IPS-18c (cell line): ENCODE results near the gene HM13.
"Not testable (repeated sequence)": the region's sequence is repeated elsewhere in the genome, so short reads cannot be mapped to it uniquely, and the experiment has no call there.

Experiments used
- H3K4me3 ChIP-seq: 2 replicates; pipeline ENCODE4 v1.7.0; 2013; ENCODE audit warnings: low read depth, mild to moderate bottlenecking, low read length, moderate library complexity; ENCODE audit not compliant: insufficient read depth
- H3K9me3 ChIP-seq: one replicate; pipeline ENCODE4 v1.6.1; 2013; ENCODE audit warnings: mild to moderate bottlenecking, low read length, moderate library complexity; ENCODE audit not compliant: control insufficient read depth, insufficient read depth

Gene HM13

DNA sequence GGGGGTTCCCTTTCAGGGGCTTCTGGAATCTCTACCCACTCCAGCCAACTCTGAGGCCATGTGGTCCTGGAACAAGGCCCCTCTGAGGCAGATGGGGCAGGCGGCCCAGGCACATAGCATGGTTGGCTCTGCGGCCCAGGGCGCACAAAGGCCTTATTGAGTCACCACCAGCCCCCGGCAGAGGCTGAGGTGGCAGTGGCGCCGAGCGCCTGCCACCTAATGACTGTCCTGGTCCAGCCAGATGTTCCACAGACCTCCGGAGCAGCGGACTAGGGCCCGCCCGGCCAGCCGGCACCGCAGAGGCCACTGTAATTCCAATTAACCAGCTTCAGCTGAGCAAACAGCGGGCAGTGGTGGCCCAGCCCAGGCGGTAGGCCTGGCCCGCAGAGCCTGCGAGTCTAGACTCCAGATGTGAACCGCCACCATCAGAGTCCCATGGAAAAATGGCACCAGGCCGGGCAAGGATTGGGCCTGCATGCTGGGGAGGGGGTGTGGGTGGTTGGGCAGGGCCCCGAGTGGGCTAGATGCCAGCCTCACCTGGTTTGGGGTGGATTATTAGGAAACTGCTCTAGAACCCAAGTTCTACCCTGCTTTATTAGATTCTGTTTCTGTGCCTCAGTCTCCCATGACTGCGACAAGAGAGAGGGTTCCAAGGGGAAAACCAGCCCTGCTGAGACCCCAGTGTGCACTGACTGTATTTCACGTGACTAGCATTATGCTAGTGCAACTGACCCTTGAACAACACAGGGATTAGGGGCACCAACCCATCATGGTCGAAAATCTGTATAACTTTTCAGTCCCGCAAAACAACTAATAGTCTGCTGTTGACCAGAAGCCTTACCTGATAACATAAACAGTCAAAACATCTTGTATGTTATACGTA is 56.7 kb downstream of the HM13 start:
- Histone ChIP-seq H3K9me3 (no peaks in the 10 kb centered on the region), H3K4me3 (no peak overlapping the region)

- Histone ChIP-seq H3K4me3 (peak overlapping the region; percentile 42), H3K9me3 (no peaks in the 10 kb centered on the region)
These were observed 57.9 kb downstream of the HM13 start for GRCh38 chr20:31572042-31572700.

DNA sequence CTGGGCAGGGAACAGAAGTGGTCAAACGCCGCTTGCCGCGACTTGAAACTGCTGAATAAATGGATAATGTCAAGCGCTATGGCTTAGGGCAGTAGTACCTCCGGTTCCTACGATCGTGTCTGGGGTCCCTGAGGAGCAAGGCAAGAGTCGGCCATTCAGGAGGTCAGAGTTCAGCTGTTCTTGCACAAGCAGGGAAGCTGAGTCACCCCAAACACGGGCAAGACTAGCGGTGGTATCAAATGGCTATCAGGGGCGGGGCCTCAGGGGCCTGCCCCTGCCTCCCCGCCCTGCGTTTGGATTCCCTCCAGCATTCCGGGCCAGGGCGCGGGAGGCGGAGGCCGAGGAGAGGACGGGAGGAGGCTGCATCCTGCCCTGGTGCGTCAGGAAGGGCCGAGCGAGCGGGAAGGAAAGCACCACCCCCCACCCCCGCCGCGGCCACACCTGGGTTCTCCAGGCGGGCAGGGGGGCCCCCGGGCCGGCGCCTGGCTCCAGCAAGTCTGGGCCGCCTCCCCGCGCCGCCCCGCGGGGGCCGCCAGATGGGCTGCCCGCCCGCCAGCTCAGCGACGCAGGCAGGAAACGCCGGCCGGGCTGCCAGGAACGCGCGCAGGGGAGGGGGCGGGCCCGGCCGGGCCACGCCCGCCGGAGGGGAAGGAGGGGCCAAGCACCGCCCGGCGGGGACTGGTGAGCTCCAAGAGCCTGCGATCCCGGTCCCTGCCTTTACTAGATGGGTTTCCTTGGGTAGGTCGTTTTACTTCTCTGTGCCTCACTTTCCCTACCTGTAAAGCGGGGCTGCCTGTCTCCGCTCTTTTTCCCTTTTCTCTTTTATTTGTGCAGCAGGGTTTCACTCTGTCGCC is 58.7 kb downstream of the HM13 start:
- H3K4me3 ChIP-seq = peak overlapping the region; percentile 42
- H3K9me3 ChIP-seq = no peaks in the 10 kb centered on the region

DNA sequence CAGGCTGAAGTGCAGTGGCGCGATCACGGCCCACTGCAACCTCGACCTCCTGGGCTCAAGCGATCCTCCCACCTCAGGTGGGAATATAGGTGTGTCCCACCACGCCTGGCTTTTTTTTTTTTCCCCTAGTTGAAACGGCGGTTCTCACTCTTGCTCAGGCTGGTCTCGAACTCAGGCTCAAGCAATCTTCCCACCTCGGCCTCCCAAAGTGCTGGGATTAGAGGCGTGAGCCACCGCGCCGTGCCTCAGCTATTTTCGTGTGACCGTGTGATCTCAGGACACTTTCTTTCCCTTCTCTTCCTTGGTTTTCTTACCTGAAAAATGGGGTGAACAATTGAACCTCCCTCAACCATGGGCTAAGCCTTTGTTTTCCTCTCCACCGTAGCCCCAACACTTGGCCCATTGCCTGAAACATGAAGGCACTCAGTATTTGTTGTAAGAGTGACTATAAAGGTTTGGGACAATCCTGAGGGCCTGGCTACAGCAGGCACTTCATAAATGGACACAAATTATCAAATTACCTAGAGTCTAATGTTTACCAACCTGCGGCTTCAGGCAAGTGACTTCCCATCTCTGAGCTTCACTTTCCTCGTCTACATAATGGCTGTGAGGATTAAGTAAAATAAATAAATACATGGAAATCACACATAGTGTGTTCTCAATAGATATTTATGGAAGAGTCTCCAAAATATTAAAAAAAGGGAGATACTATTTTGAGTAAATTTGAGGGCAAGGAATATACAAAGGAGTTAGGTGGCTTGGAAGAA is 59.5 kb downstream of the HM13 start:
- H3K4me3 ChIP-seq = peak overlapping the region; percentile 42; the same call in 1 of the 2 replicates
- no peaks in the 10 kb centered on the region for H3K9me3 ChIP-seq

DNA sequence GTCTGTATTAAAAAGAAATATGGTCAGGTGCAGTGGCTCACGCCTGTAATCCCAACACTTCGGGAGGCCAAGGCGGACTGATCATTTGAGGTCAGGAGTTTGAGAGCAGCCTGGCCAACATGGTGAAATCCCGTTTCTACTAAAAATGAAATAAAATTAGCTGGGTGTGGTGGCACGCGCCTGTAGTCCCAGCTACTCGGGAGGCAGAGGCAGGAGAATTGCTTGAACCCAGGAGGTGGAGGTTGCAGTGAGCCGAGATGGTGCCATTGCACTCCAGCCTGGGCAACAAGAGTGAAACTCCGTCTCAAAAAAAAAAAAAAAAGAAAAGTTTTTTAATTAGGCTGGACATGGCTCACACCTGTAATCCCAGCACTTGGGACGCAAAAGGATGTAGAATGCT is 60.7 kb downstream of the HM13 start:
- not testable (repeated sequence) for H3K9me3 ChIP-seq, H3K4me3 ChIP-seq

GRCh38 chr20:31576751-31577150 is 62.5 kb downstream of the HM13 start:
- Histone ChIP-seq H3K9me3 (no peaks in the 10 kb centered on the region), H3K4me3 (no peak overlapping the region)

- Histone ChIP-seq H3K9me3 (no peaks in the 10 kb centered on the region), H3K4me3 (no peak overlapping the region)
These were observed 63.0 kb downstream of the HM13 start for GRCh38 chr20:31577194-31577593.

GRCh38 chr20:31578448-31579138 is 64.4 kb downstream of the HM13 start:
- Histone ChIP-seq H3K4me3 (no peak overlapping the region), H3K9me3 (no peaks in the 10 kb centered on the region)

GRCh38 chr20:31579245-31579644 is 65.0 kb downstream of the HM13 start:
- H3K4me3 ChIP-seq = no peak overlapping the region

GRCh38 chr20:31579941-31580651 is 65.9 kb downstream of the HM13 start:
- H3K4me3 ChIP-seq, H3K9me3 ChIP-seq: not testable (repeated sequence)

More at GRCh38 chr20:31579245-31579644, 65.0 kb downstream of the HM13 start:
- no peaks in the 10 kb centered on the region for H3K9me3 ChIP-seq

DNA sequence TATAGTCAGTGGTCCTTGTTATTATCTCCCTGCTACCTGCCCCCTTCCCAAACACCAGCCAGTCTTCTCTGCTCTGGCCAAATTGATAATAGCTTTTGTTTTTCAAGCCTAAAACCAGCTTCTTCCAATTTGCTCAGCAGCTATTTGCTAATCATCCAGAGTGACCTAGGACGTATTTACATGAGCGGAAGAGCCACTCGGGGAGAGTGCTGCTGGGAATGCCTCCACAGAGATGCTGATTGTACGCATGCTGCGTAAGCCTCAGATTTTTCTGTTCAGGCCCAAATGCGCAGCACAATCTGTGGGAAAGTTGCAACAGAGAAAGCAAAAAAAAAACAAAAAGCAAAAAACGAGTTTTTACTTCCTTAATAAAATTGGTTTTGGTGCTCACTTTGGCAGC is 66.5 kb downstream of the HM13 start:
- no peaks in the 10 kb centered on the region for H3K9me3 ChIP-seq
- H3K4me3 ChIP-seq = no peak overlapping the region

- Histone ChIP-seq H3K9me3 (no peaks in the 10 kb centered on the region), H3K4me3 (no peak overlapping the region)
These were observed 67.1 kb downstream of the HM13 start for GRCh38 chr20:31581391-31581790.

DNA sequence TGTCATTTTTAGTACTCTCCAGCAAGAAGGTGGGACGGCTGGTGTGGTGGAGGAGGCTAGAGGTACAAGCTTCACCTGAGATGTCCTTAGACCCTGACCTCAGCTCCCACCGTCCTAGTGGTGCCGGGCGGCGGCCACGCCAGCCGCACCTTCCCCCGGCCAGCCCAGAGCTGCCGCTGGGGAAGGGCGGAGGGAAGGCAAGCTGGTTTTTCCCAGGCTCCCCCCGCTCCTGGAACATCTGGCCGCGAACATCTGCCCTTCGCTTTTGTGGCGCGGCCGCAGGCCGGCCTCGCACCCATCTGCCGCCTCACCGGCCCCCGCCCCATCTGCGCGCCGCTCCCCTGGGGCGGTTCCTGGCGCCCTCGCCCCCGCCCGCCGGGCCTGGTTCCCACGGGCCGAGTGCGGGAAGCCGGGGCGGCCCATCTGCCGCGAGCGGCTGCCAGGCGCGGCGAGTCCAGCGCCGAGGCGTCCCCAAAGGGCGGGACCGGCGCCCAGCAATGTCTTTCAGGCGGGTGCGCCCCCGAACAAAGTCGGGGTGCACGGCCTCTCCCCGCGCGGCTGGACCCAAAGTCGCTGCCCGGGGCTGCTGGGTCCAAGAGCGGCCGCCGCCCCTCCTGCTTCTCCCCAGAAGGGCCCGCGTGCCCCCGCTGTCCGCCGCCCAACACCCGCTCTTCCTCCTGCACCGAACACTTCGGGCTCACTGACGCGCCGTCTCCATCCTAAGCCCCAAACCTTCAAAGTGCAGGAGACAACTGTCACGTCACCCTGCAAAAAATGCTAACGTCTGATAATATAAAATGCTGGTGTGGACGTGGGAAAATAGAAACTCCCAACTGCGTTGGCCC is 73.5 kb downstream of the HM13 start:
- H3K4me3 ChIP-seq = peak overlapping the region; percentile 41
- H3K9me3 ChIP-seq = no peaks in the 10 kb centered on the region

DNA sequence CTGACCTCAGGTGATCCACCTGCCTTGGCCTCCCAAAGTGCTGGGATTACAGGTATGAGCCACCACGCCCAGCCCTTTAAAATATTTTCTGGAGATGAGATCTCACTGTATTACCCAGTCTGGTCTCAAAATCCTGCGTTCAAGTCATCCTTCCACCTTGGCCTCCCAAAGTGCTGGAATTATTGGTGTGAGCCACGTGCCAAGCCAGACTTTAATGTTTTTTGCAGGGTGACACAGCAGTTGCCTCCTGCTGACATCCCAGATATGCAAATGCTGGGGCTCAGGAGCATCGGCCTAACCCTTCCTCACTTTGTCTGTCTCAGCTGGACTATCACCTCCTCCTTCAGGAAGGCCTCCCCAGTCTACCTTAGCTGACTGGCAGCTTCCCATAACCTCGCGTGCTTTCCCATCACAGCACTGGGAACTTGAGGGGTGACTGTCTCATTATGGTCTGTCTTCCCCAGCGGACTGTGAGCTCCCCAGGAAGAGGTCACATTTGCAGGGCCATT is 76.5 kb downstream of the HM13 start:
- Histone ChIP-seq H3K4me3 (no peak overlapping the region), H3K9me3 (no peaks in the 10 kb centered on the region)
